ENCODE data around the gene CDCP2.

DNA sequence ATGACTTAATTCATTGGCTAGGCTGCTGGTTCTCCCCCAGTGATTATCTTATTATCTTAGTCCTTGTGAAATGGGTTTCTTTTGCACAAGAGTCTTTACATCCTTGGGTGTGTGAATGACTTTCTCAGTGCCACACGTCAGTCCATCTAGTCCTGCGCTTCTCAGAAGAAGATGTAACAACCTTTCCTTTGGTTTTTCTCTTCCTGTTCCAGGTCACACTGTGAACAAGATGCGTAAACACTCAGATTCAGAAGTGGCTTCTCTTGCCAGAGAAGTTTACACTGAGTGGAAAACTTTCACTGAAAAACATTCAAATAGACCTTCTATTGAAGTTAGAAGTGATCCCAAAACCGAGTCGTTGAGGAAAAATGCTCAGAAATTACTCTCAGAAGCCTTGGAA lies 64.4 kb downstream of the CDCP2 start:
- TF ChIP-seq, protein P1, sequence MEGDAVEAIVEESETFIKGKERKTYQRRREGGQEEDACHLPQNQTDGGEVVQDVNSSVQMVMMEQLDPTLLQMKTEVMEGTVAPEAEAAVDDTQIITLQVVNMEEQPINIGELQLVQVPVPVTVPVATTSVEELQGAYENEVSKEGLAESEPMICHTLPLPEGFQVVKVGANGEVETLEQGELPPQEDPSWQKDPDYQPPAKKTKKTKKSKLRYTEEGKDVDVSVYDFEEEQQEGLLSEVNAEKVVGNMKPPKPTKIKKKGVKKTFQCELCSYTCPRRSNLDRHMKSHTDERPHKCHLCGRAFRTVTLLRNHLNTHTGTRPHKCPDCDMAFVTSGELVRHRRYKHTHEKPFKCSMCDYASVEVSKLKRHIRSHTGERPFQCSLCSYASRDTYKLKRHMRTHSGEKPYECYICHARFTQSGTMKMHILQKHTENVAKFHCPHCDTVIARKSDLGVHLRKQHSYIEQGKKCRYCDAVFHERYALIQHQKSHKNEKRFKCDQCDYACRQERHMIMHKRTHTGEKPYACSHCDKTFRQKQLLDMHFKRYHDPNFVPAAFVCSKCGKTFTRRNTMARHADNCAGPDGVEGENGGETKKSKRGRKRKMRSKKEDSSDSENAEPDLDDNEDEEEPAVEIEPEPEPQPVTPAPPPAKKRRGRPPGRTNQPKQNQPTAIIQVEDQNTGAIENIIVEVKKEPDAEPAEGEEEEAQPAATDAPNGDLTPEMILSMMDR (IDR thresholded peaks at IDR 0.05 in 8 of 11, conservative IDR thresholded peaks at IDR 0.05 in 3 of 11) = no peak
- no peak for TF ChIP-seq POLR2A (IDR thresholded peaks at IDR 0.05)
- no peak for TF ChIP-seq POLR2AphosphoS5 (IDR thresholded peaks at IDR 0.05)

All from spleen (tissue), 7 donors.